Stimulated activated CD8-positive, alpha-beta memory T cell treated with anti-CD3 and anti-CD28 coated beads, Interleukin-12 subunit alpha, Interleukin-12 subunit beta, amount 100 ng/mL, for 24 hours (primary cell): ENCODE measurements around the gene MAGI1.

Experiments used
- DNase-seq: peaks from one replicate; pipeline ENCODE4 v3.0.0-alpha.2; 2020; ENCODE audit errors: extremely low read depth

The MAGI1 gene

GRCh38 chr3:65362688-65363087, 676.0 kb downstream of the MAGI1 start:
- DNase-seq = no peak

GRCh38 chr3:65361448-65361847, 677.3 kb downstream of the MAGI1 start:
- no peak for DNase-seq

- DNase-seq = no peak
These were observed 682.1 kb downstream of the MAGI1 start for GRCh38 chr3:65356331-65357248.

DNA sequence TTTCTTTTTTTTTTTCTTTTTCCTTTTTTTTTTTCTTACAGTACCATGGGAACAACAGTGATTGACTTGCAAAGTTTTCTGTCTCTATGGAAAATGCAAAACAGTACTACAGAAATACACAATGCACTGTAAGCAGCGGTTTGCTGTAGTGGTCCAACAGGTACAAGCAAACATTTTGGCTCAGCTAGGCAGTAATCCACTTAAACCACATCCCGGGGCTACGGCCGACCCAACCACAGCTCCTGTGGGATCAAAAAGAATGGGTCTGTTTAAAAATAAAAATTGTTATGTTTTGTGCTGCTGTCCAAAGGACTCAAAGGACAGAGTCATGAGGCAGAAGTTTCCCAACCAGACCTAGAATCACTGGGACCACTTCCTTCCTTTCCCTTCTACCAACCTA, 683.8 kb downstream of the MAGI1 start:
- no peak for DNase-seq

DNA sequence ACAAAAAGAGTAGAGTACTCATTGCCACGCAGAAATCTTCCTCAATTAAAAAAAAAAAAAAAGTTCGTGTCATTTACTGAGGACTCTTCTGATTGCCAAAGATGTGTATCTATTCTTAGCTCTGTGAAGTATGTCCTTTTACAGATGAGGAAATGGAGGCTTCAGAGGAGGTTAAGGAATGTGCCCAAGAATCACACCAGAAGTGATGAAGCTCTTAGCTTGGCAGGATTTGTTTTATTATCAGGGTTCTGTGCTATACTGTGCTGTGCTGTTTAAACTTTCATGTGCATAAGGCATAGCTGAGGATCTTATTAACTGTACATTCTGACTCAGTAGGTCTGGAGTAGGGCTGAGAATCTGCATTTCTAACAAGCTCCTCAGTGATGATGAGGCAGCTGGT, 685.8 kb downstream of the MAGI1 start:
- DNase-seq = no peak

- no peak for DNase-seq
These were observed 687.0 kb downstream of the MAGI1 start for GRCh38 chr3:65351753-65352152.

GRCh38 chr3:65350801-65351476, 687.8 kb downstream of the MAGI1 start:
- no peak for DNase-seq

DNA sequence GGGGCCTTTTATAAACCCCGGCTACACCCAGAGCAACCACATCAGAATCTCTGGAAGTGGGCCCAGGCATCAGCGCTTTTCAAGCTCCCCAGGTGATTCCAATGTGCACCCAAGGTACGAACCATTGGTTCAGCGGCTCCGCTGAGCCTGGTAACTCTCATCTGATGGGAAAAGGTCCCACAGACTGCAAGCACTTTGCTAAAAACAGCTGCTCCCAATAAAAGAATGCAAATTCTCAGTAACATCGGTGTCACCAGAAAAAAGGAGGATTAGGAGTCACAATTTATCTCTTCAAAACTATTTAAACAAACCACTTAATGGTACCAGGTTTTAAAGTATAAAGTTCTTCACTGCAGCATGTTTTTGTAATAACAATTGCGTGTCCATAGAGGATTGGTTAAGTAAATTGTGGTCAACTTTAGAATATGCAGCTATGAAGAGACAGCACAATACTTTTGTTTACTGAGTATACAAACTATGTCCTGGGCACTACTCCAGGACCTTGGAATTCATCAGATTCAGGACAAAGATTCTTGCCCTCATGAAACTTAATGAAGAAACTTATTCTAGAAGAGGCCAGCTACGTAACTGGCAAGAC, 690.2 kb downstream of the MAGI1 start:
- DNase-seq = no peak

- no peak for DNase-seq
These were observed 691.6 kb downstream of the MAGI1 start for GRCh38 chr3:65347166-65347565.

- DNase-seq = no peak
These were observed 693.9 kb downstream of the MAGI1 start for GRCh38 chr3:65344846-65345245.

- DNase-seq = no peak
These were observed 694.3 kb downstream of the MAGI1 start for GRCh38 chr3:65344444-65344843.

GRCh38 chr3:65343736-65344135, 695.0 kb downstream of the MAGI1 start:
- no peak for DNase-seq

DNA sequence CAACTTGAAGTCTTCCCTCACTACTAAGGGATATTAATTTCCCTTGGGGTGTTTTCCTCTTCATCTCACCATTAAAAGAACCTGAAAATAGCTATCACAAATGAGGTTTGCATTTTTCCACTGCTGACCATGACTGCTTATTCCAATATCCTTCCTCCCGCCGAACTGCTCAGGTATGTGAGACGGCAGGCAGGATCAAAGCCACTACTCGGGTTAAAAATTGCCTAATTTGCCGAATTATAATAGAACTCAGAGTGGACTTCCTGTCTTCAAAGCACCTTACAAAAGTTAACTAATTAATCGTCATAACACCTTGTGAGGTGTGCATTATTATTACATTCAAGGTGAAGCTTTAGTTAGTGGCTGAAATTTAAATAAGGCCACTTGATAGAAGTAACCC, 695.7 kb downstream of the MAGI1 start:
- DNase-seq = no peak

DNA sequence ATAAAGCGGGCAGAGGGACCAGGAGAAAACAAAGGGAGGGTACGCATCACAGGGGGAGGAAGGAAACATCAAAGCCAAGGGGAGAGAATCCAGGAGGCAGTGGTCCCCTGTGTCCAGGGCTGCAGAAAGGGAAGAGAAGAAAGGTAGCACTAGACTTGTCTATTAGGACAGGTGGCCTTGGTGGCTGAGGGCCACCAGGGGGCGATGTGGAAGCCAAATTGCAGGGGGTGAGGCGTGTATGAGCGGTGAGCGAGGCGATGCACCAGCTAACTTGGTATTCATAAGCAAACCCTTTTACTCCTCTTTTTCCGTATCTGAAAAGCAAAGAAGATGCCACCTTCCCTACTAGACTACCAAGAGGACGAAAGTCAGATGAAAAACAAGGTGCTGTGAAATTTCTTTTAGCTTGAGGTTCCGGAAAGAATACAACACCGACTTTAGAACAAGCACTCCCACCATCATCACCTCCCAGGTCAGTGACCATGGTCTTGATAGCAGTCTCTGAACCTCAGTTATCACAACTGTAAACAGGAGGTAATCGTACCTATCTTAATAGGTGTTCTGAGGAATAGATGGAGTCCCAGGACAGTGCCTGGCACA, 696.5 kb downstream of the MAGI1 start:
- DNase-seq = no peak

DNA sequence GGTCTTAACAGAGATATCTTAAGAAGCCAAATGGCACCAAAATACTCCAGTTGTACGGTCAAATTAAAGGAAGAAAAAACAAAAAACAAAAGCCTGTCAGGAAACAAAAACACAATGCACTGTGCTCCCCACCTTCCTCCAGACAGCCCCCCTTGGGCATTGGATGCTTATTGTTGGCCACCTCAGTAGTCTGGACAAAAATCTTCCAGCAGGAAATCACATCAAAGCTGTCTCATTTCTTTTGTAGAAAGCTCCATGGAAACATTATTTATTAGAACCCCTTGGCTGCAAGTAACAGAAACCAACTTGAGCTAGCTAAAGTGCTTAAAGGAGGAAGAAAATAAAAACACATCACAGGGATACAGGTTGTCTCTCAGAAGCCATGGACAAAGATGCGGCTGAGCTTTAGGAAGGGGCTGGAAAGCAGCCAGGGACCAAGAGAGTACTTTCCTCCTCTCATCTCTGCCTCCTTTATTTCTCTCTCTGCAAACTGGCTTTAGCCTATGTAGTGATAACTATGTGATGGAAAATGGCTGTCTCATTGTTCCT, 699.5 kb downstream of the MAGI1 start:
- DNase-seq = no peak

GRCh38 chr3:65338571-65338970, 700.1 kb downstream of the MAGI1 start:
- no peak for DNase-seq

DNA sequence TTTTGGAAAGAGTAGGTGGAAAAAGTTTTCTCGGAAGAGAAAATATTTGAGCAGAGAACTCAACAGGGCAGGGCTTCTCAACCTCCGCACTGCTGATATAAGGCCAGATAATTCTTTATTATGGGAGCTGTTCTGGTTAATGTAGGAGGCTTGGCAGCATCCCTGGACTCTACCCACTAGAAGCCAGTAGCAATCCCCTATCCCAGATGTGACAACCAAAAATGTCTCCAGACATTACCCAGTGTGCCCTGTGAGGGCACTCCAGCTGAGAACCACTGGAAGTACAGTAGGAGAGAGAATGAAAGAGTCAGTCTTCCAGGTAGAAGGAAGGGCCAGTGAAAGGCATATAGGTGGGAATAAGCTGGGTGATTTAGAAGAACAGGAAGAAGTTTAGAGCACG, 703.1 kb downstream of the MAGI1 start:
- no peak for DNase-seq

GRCh38 chr3:65334045-65334665, 704.6 kb downstream of the MAGI1 start:
- DNase-seq = no peak

- DNase-seq = no peak
These were observed 707.0 kb downstream of the MAGI1 start for GRCh38 chr3:65331730-65332129.

DNA sequence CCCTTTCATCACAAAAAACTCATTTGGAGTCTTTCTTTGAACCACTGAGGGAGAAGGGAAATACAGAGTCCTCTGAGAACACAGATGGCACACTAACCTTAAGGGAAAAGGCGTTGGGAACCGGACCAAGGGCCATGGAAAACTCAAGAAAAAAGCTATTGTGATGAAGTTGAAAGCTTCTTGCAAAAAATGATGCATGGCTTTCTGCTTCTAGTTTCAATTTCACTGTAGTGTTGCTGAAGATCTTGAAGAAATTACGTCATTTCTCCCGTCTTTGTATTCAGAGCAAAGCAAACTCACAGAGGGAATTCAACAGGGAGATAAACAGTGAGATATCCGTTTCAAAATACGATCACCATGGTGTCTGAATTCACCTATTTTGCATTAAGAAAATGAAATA, 708.6 kb downstream of the MAGI1 start:
- DNase-seq = no peak

- no peak for DNase-seq
These were observed 710.6 kb downstream of the MAGI1 start for GRCh38 chr3:65328148-65328547.

DNA sequence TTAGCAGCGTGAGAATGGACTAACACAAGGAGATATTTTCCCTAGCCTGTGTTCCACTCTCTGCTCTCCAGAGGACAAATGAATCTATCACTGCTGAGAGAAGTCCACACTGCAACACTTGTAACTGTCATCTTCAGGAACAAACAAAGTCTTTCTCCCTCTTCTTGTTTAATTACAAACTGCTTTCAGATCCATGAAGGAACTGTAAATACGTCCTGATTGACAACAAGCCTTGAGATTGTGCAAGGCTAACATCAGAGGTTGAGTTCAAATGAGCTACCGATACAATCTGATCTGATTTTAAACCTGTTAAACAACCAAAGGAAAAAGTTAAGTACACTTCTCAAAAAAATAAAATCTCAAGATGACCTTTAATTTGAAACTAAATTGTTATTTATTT, 712.1 kb downstream of the MAGI1 start:
- DNase-seq = no peak
